ENCODE results near the gene SCFD2. TPM values are rescaled to one million over a fixed set of nuclear protein-coding genes. Genes with fewer than 3 reads are reported as not detected.
A peak's percentile ranks its signal among the peaks of the same experiment; 100 is the strongest.

SCFD2 gene
- total RNA-seq, 1 experiment from 2014 or later = 12.4 TPM

- TF ChIP-seq KAT7 (CRISPR knock-in tag; IDR thresholded peaks at IDR 0.05; ENCODE audit: borderline replicate concordance) (no peak), NFE2L1 (CRISPR knock-in tag; IDR thresholded peaks at IDR 0.05) (no peak), ZNF396 (CRISPR knock-in tag; IDR thresholded peaks at IDR 0.05; ENCODE audit: borderline replicate concordance) (no peak), CREM (CRISPR knock-in tag; IDR thresholded peaks at IDR 0.05) (no peak)
- TF ChIP-seq, protein P1, sequence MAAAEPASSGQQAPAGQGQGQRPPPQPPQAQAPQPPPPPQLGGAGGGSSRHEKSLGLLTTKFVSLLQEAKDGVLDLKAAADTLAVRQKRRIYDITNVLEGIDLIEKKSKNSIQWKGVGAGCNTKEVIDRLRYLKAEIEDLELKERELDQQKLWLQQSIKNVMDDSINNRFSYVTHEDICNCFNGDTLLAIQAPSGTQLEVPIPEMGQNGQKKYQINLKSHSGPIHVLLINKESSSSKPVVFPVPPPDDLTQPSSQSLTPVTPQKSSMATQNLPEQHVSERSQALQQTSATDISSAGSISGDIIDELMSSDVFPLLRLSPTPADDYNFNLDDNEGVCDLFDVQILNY (CRISPR knock-in tag; IDR thresholded peaks at IDR 0.05) = no peak
Measured at GRCh38 chr4:52825460-52826090, 540.3 kb downstream of the SCFD2 start (continued).

DNA sequence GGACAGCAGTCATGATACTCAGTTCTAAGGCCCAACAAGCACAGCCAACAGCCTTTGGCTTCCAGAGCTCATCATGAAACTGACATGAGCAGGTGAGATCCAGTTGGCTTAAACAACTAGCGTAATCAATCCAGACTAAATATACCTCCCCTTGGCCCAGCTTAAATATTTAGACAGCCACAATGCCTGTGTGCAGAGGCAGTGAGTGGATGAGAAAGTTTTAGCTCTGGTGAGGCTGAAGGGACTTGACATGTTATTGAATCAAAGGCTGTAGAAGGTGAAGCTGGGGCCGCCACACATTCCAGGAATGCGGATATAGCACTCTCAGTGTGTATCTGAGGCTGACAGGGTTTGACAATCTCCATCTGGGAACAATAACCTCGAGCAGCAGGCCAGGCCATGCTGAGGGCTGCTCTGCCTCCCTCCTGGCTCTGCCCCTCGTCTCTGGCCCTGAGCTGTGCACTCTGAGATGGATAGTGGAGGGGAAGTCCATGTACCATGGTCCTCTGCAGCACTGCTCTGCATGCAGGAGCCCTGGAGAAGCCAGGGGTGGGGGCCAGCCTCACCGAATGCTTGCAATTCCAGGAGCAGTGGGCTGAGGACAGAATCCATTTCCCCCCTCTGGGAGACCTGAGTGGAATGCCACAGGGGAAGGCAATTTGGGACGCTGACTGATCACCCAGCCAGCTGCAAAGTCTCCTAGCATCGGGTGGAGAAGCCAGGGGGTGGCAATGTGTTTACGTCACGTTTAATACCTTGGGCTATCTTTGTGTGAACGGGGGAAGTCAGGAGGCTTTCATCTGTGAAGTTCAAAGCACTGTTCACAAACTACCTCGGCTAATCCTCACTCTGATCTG is 541.0 kb downstream of the SCFD2 start:
- DNase-seq (ENCODE audit: low spot score) (no peak), ATAC-seq (peak; percentile 57; the same call in 1 of the 2 replicates)
- ChIA-PET POLR2A (no interaction called here), CTCF (no interaction called here)
- Mint-ChIP-seq H3K4me3 (no peak overlapping the region), H3K36me3 (peaks cover 11% of the 10 kb centered on the region), H3K4me1 (peaks cover 9% of the 10 kb centered on the region), H3K27ac (no peak overlapping the region), H3K27me3 (ENCODE audit: low read depth) (no peaks in the 10 kb centered on the region; the same call in 1 of the 2 replicates), H3K9me3 (peaks cover 27% of the 10 kb centered on the region)
- no peak for TF ChIP-seq ZNF423 (CRISPR knock-in tag; IDR thresholded peaks at IDR 0.05)
- TF ChIP-seq ELF4 (CRISPR knock-in tag; IDR thresholded peaks at IDR 0.05; ENCODE audit: low read depth) = no peak
- TF ChIP-seq ESRRA (CRISPR knock-in tag; IDR thresholded peaks at IDR 0.05; ENCODE audit: borderline replicate concordance) = no peak
- no peak for TF ChIP-seq JAZF1 (CRISPR knock-in tag; IDR thresholded peaks at IDR 0.05)

GRCh38 chr4:52824270-52824602 is 541.6 kb downstream of the SCFD2 start:
- peaks cover 9% of the 10 kb centered on the region for H3K4me1 Mint-ChIP-seq
- no peak for TF ChIP-seq ZNF121 (CRISPR knock-in tag; IDR thresholded peaks at IDR 0.05)
- POLR2A ChIA-PET = no interaction called here
- no peak overlapping the region for H3K27ac Mint-ChIP-seq
- CTCF ChIA-PET = no interaction called here
- peaks cover 26% of the 10 kb centered on the region for H3K9me3 Mint-ChIP-seq
- H3K36me3 Mint-ChIP-seq = peaks cover 11% of the 10 kb centered on the region
- ATAC-seq (peak; percentile 24; the same call in 1 of the 2 replicates), DNase-seq (ENCODE audit: low spot score) (no peak)
- H3K27me3 Mint-ChIP-seq (ENCODE audit: low read depth) = no peaks in the 10 kb centered on the region; the same call in 1 of the 2 replicates
- H3K4me3 Mint-ChIP-seq = no peak overlapping the region

GRCh38 chr4:52823702-52824092 is 542.2 kb downstream of the SCFD2 start:
- POLR2A ChIA-PET = no interaction called here
- peaks cover 26% of the 10 kb centered on the region for H3K9me3 Mint-ChIP-seq
- H3K4me1 Mint-ChIP-seq = peaks cover 9% of the 10 kb centered on the region
- peaks cover 11% of the 10 kb centered on the region for H3K36me3 Mint-ChIP-seq
- DNase-seq (ENCODE audit: low spot score) (no peak), ATAC-seq (no peak)
- H3K27me3 Mint-ChIP-seq (ENCODE audit: low read depth) = no peaks in the 10 kb centered on the region; the same call in 1 of the 2 replicates
- H3K27ac Mint-ChIP-seq = no peak overlapping the region
- TF ChIP-seq CREM (CRISPR knock-in tag; IDR thresholded peaks at IDR 0.05) (no peak), TEAD4 (CRISPR knock-in tag; IDR thresholded peaks at IDR 0.05) (no peak), NFATC4 (CRISPR knock-in tag; IDR thresholded peaks at IDR 0.05) (no peak)
- TF ChIP-seq, protein P2, sequence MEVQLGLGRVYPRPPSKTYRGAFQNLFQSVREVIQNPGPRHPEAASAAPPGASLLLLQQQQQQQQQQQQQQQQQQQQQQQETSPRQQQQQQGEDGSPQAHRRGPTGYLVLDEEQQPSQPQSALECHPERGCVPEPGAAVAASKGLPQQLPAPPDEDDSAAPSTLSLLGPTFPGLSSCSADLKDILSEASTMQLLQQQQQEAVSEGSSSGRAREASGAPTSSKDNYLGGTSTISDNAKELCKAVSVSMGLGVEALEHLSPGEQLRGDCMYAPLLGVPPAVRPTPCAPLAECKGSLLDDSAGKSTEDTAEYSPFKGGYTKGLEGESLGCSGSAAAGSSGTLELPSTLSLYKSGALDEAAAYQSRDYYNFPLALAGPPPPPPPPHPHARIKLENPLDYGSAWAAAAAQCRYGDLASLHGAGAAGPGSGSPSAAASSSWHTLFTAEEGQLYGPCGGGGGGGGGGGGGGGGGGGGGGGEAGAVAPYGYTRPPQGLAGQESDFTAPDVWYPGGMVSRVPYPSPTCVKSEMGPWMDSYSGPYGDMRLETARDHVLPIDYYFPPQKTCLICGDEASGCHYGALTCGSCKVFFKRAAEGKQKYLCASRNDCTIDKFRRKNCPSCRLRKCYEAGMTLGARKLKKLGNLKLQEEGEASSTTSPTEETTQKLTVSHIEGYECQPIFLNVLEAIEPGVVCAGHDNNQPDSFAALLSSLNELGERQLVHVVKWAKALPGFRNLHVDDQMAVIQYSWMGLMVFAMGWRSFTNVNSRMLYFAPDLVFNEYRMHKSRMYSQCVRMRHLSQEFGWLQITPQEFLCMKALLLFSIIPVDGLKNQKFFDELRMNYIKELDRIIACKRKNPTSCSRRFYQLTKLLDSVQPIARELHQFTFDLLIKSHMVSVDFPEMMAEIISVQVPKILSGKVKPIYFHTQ (CRISPR knock-in tag; IDR thresholded peaks at IDR 0.05) = no peak
- no peak overlapping the region for H3K4me3 Mint-ChIP-seq
- CTCF ChIA-PET = interaction anchor here (0.9 kb wide), 1 partner anchor 112 kb away, joined by 3 read pairs; no protein-coding TSS in a partner anchor

Other genes with a start within 250 kb of the SCFD2 start
- gene FIP1L1, start 11.6 kb upstream of the SCFD2 start, total RNA-seq (2021) = 47.6 to 52.4 TPM (median 49.6 TPM) in 3 replicates
- gene LNX1, start 225.4 kb upstream of the SCFD2 start, total RNA-seq (2021) = 4.3 to 5.9 TPM (median 4.5 TPM) in 3 replicates

Measured in WTC11 (cell line).